Stimulated activated CD4-positive, alpha-beta T cell treated with anti-CD3 and anti-CD28 coated beads, Interleukin-1b, Interleukin-23, amount 100 ng/mL, for 48 hours (primary cell): ENCODE measurements around the gene AOC3.
"Not testable (repeated sequence)": the region's sequence is repeated elsewhere in the genome, so short reads cannot be mapped to it uniquely, and the experiment has no call there.

Experiments used
- DNase-seq: peaks from one replicate; pipeline ENCODE4 v3.0.0-alpha.2; 2020

AOC3 gene

GRCh38 chr17:42844761-42845555, 6.0 kb upstream of the AOC3 start:
- no peak for DNase-seq

GRCh38 chr17:42845556-42845917, 5.5 kb upstream of the AOC3 start:
- DNase-seq: no peak

DNA sequence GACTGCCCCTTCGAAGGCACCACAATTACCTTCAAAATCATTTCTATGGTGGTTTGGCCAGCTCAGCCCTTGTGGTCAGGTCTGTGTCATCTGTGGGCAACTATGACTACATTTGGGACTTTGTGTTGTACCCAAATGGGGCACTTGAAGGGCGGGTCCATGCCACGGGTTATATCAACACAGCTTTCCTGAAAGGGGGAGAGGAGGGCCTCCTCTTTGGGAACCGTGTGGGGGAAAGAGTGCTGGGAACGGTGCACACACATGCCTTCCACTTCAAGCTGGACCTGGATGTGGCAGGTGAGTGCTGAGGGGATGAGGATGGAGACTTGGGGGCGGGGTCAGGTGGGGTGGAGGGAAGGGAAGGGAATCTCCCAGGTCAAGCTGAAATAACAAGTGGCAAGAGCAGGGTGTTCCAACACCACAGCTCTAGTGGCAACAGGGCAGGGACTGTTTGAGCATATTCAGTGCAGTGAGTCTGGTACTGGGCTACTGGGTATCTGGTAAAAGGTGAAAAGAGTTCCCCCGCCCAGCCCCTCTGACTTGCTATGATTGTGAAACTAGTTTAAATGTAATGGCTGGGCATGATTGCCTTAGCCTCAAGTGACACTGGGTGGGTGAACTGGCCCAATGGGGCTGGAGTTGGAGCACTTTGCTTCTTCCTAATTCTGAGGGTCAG, 4.9 kb upstream of the AOC3 start:
- DNase-seq: peak; percentile 66

- DNase-seq: no peak
Observed at GRCh38 chr17:42846594-42847280, 4.3 kb upstream of the AOC3 start.

- no peak for DNase-seq
Observed at GRCh38 chr17:42848093-42848492, 2.9 kb upstream of the AOC3 start.

DNA sequence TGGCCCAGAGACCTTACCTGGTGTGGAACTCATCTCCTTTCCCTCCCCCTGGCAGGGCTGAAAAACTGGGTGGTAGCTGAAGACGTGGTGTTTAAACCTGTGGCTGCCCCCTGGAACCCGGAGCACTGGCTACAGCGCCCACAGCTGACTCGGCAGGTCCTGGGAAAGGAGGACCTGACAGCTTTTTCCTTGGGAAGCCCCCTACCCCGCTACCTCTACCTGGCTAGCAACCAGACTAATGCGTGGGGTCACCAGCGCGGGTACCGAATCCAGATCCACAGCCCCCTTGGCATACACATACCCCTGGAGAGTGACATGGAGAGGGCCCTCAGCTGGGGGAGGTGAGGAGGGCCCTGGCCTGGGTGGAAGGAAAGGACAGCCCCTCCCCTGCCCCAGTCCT, 2.0 kb upstream of the AOC3 start:
- DNase-seq: no peak

GRCh38 chr17:42849451-42850181, 1.4 kb upstream of the AOC3 start:
- DNase-seq: no peak

- DNase-seq: not testable (repeated sequence)
Observed at GRCh38 chr17:42851371-42852240, 607 bp downstream of the AOC3 start.

- DNase-seq: no peak
Observed at GRCh38 chr17:42852351-42852750, 1.4 kb downstream of the AOC3 start.

GRCh38 chr17:42853004-42853403, 2.0 kb downstream of the AOC3 start:
- DNase-seq: no peak

DNA sequence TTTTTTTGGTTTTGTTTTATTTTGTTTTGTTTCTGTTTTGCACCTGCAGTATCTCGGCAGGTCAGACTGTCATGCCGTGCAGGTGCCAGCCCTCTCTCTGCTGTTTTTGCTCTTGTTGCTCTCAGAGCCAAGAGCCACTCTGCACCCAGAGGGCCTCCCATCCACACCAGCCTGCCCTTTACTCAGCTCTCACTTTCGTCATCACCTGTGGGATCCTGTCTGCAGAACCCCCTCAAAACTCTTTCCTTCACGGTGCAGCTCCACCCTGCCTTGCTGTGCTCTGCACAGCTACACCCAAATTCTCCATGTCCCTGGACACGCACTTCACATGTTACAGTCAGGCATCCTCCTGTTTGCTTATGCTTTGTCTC, 2.6 kb downstream of the AOC3 start:
- DNase-seq: no peak

DNA sequence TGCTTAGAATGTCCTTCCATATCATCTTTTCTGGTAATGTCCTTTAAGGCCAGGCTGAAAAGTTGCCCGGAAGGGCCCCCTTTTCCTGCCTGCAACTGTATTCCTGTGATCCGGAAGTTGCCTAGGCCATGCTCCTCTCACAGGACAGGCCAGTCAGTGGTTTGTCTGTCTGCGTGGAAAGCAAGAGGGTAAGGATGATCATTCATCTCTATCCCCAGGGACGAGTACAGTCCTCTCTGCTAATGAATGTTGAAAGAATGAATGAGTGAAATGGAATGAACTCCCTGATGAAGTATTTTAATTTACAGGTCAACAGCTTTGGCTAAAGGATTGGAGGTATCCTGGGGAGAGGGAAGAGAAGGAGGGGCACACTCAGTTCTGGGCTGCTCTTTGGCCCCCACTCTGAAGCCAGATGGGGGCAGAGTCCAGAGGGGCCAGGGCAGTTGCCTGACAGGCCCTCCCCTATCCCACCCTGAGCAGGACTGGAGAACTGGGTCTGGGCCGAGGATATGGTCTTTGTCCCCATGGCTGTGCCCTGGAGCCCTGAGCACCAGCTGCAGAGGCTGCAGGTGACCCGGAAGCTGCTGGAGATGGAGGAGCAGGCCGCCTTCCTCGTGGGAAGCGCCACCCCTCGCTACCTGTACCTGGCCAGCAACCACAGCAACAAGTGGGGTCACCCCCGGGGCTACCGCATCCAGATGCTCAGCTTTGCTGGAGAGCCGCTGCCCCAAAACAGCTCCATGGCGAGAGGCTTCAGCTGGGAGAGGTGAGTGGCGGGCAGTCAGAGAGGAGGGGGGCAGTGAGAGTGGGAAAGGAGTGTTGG, 3.2 kb downstream of the AOC3 start:
- no peak for DNase-seq

GRCh38 chr17:42855048-42855596, 4.1 kb downstream of the AOC3 start:
- no peak for DNase-seq

- DNase-seq: not testable (repeated sequence)
Observed at GRCh38 chr17:42856093-42856492, 5.1 kb downstream of the AOC3 start.

DNA sequence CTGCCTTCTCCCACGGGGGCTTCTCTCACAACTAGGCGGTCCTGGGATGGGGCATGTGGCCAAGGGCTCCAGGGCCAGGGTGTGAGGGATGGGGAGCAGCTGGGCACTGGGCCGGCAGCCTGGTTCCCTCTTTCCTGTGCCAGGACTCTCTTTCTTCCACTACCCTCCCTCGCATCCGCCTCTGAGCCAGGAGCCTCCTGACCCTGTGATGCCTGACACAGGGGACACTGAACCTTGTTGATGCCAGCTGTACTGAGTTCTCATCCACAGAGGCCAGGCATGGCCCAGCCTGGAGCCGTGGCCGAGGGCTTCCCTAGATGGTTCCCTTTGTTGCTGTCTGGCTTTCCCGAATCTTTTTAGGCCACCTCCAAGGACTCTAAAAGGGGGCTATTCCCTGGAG, 5.5 kb downstream of the AOC3 start:
- not testable (repeated sequence) for DNase-seq

DNA sequence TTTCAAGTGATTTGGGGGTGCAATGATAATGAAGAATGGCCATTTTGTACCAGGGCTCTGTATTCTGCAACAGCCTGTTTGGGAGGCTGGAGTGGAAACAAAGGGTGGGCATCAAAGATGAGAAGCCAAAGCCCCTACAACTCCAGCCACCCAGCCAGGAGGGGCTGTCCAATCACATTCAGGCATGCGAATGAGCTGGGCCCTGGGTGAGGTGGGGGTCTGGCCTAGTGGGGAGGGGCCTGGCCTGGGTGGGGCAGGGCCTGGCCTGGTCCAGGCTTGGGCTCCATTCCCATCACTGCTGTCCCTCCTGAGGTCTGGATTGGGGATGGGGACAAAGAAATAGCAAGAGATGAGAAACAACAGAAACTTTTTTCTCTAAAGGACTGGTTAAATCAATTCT, 6.4 kb downstream of the AOC3 start:
- no peak for DNase-seq

GRCh38 chr17:42865638-42866094, 14.7 kb downstream of the AOC3 start:
- DNase-seq: no peak

- DNase-seq: no peak
Observed at GRCh38 chr17:42866216-42866615, 15.2 kb downstream of the AOC3 start.

DNA sequence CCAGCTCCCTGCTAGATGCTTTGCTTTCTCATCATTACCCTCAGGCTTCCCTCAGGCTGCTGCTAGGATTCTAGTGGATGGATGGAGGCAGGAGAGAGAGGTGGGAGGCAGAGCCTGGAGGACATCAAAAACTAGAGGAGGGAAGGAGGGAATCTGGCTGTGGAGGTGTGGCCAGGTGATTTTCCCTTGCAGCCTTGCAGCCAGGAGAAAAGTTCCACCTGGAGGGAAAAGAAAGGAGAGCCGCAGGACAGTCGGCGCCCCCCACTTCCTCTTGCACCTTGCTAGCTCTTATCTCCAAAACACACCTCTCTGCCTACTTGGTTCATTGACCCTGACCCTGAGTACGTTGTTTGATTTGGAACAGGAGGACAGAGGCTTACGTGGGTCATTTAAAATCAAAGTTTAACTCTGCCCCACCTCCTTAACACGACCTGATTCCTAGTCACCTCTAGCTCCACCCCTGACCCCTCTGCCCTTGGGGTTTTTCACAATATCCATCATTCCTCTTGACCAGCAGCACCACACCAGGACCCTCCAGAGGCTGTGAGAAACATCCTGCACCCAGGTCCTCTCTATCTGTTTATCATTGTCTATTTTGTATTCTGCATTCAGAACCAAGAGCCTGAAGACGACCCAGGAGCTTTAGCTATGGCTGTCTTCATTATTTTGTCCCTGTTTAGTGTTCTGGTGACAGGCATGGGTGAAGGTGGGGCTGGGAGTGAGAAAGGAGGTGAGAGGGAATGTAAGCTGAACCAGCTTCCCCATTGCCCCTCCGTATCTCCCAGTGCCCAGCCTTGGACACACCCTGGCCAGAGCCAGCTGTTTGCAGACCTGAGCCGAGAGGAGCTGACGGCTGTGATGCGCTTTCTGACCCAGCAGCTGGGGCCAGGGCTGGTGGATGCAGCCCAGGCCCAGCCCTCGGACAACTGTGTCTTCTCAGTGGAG, 15.9 kb downstream of the AOC3 start:
- no peak for DNase-seq
